ENCODE measurements around the gene LHFPL3.

DNA sequence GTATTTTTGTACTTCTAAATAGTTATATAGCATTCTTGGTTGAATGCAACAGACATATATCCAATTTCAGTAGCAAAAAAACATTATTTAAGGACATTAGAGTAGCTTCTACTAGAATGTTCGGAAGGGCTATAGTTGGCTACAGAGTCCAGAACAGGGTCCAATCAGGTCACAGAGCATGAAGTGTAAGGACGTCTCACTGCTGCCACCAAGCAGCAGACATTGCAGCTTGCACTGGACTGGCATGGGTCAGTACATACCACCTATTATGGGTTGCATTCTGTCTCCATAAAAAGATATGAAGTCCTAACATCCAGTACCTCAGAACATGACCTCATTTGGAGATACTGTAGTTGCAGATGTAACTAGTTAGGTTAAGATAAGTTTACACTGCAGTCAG, 87.3 kb downstream of the LHFPL3 start:
- TF ChIP-seq CTCF (IDR thresholded peaks at IDR 0.05; ENCODE audit: insufficient read depth, low read length) (no peak), SPI1 (IDR thresholded peaks at IDR 0.05; ENCODE audit: borderline replicate concordance, low read depth) (no peak), POLR2AphosphoS5 (IDR thresholded peaks at IDR 0.05; ENCODE audit: low read depth) (no peak), GABPA (IDR thresholded peaks at IDR 0.05; ENCODE audit: low read depth) (no peak)
- TF ChIP-seq, protein P1, sequence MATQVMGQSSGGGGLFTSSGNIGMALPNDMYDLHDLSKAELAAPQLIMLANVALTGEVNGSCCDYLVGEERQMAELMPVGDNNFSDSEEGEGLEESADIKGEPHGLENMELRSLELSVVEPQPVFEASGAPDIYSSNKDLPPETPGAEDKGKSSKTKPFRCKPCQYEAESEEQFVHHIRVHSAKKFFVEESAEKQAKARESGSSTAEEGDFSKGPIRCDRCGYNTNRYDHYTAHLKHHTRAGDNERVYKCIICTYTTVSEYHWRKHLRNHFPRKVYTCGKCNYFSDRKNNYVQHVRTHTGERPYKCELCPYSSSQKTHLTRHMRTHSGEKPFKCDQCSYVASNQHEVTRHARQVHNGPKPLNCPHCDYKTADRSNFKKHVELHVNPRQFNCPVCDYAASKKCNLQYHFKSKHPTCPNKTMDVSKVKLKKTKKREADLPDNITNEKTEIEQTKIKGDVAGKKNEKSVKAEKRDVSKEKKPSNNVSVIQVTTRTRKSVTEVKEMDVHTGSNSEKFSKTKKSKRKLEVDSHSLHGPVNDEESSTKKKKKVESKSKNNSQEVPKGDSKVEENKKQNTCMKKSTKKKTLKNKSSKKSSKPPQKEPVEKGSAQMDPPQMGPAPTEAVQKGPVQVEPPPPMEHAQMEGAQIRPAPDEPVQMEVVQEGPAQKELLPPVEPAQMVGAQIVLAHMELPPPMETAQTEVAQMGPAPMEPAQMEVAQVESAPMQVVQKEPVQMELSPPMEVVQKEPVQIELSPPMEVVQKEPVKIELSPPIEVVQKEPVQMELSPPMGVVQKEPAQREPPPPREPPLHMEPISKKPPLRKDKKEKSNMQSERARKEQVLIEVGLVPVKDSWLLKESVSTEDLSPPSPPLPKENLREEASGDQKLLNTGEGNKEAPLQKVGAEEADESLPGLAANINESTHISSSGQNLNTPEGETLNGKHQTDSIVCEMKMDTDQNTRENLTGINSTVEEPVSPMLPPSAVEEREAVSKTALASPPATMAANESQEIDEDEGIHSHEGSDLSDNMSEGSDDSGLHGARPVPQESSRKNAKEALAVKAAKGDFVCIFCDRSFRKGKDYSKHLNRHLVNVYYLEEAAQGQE (IDR thresholded peaks at IDR 0.05; ENCODE audit: insufficient replicate concordance, low read depth): no peak
